ENCODE measurements around the gene TRAK2. TPM values are rescaled to one million over a fixed set of nuclear protein-coding genes. Genes with fewer than 3 reads are reported as not detected.

TRAK2 gene
- total and polyA plus RNA-seq, 9 of the 15 experiments (the other 6 are each of a cell fraction or from before 2014, with no cell fraction given), result 3.4 to 10.4 (median 7.3) TPM

DNA sequence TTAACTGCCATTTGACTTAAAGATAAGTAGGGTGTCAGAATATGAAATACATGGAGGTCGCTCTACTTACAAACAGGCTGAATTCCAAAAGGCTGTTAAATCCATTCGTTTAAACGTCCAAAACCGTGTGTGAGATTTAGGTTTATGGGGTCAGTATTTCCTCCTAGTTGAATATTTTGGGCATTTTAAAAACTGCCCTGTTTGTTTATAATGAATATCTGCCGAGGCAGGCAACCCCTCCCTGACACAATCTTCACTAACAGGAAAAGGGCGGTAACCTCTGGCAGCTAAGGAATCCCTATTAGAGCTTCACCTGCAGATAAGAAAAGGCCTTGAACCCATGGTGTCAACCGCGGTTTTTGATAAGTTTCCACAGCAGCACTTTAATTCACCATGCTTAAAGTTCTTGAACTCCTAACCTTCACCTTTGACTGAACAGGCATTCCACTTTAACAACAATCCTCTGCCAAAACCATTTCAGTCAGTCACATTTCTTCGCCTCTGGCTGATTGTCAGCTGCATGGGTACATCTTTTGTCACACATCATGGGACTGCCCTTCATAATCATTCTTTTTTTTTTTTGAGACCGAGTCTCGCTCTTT is 17.8 kb downstream of the TRAK2 start (continued):
- peak; percentile 95 for TF ChIP-seq TEAD4 (IDR thresholded peaks at IDR 0.05; ENCODE audit: low read length)
- no peak for TF ChIP-seq TEAD4 (CRISPR knock-in tag; IDR thresholded peaks at IDR 0.05; ENCODE audit: borderline replicate concordance)
- no peak for TF ChIP-seq PTBP1 (IDR thresholded peaks at IDR 0.05; ENCODE audit: low read depth, low read length)
- TF ChIP-seq SOX6 (IDR thresholded peaks at IDR 0.05), result peak; percentile 86
- no peak for TF ChIP-seq CC2D1A (IDR thresholded peaks at IDR 0.05)
- peak in 1 of 2 experiments; percentile 72; a peak in 2 of 4 replicates for TF ChIP-seq TBL1XR1 (IDR thresholded peaks at IDR 0.05; ENCODE audit: low read length in 2 of 2)
- 0 out of 2 replicates have a peak, but pooled peaks have one; percentile 18 for TF ChIP-seq SMAD4 (CRISPR knock-in tag; conservative IDR thresholded peaks at IDR 0.05)
- TF ChIP-seq DPF2 (IDR thresholded peaks at IDR 0.05), result peak; percentile 85
- TF ChIP-seq L3MBTL2 (IDR thresholded peaks at IDR 0.05), result peak; percentile 31; the same call in 1 of the 2 replicates
- TF ChIP-seq ZC3H11A (IDR thresholded peaks at IDR 0.05; ENCODE audit: low read depth, low read length), result no peak
- no peak for TF ChIP-seq PCBP1 (IDR thresholded peaks at IDR 0.05; ENCODE audit: low read depth, low read length, poor library complexity, severe bottlenecking)
- peak; percentile 80 for TF ChIP-seq SMARCA4 (IDR thresholded peaks at IDR 0.05)
- TF ChIP-seq HDAC3 (IDR thresholded peaks at IDR 0.05; ENCODE audit: borderline replicate concordance, partially characterized antibody), result peak; percentile 57
- peak; percentile 94 for TF ChIP-seq CBFA2T3 (IDR thresholded peaks at IDR 0.05)
- TF ChIP-seq, protein P1, sequence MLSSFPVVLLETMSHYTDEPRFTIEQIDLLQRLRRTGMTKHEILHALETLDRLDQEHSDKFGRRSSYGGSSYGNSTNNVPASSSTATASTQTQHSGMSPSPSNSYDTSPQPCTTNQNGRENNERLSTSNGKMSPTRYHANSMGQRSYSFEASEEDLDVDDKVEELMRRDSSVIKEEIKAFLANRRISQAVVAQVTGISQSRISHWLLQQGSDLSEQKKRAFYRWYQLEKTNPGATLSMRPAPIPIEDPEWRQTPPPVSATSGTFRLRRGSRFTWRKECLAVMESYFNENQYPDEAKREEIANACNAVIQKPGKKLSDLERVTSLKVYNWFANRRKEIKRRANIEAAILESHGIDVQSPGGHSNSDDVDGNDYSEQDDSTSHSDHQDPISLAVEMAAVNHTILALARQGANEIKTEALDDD (IDR thresholded peaks at IDR 0.05), result peak; percentile 44; the same call in 1 of the 2 replicates
- peak; percentile 48 for TF ChIP-seq CXXC5 (CRISPR knock-in tag; IDR thresholded peaks at IDR 0.05)
- peak in 1 of 2 experiments; percentile 80; a peak in 1 of 4 replicates for TF ChIP-seq TEAD1 (CRISPR knock-in tag; IDR thresholded peaks at IDR 0.05)
- no peak for TF ChIP-seq IFI16 (CRISPR knock-in tag; IDR thresholded peaks at IDR 0.05)
- no peak for TF ChIP-seq SMARCB1 (IDR thresholded peaks at IDR 0.05; ENCODE audit: insufficient read length, low read depth)
- TF ChIP-seq ZSCAN32 (CRISPR knock-in tag; IDR thresholded peaks at IDR 0.05), result no peak
- TF ChIP-seq HDAC2 (IDR thresholded peaks at IDR 0.05), result peak; percentile 77; the same call in 1 of the 2 replicates
- TF ChIP-seq, protein P2, sequence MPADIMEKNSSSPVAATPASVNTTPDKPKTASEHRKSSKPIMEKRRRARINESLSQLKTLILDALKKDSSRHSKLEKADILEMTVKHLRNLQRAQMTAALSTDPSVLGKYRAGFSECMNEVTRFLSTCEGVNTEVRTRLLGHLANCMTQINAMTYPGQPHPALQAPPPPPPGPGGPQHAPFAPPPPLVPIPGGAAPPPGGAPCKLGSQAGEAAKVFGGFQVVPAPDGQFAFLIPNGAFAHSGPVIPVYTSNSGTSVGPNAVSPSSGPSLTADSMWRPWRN (IDR thresholded peaks at IDR 0.05; ENCODE audit: low read depth), result peak; percentile 67; the same call in 1 of the 2 replicates
- no peak for TF ChIP-seq ZNF561 (CRISPR knock-in tag; conservative IDR thresholded peaks at IDR 0.05)
- peak; percentile 36; the same call in 1 of the 2 replicates for TF ChIP-seq NFATC3 (IDR thresholded peaks at IDR 0.05)
- no peak for TF ChIP-seq SREBF2 (CRISPR knock-in tag; IDR thresholded peaks at IDR 0.05)
- TF ChIP-seq EP400 (IDR thresholded peaks at IDR 0.05), result 0 out of 2 replicates have a peak, but pooled peaks have one; percentile 14
- TF ChIP-seq RCOR1 (IDR thresholded peaks at IDR 0.05; ENCODE audit: borderline replicate concordance in 1 of 2, low read depth in 2 of 2, low read length in 2 of 2), result peak; percentile 48 to 94; a peak in 3 of 4 replicates
- TF ChIP-seq MTA2 (IDR thresholded peaks at IDR 0.05; ENCODE audit: low read depth), result peak; percentile 58
- TF ChIP-seq, protein P3, sequence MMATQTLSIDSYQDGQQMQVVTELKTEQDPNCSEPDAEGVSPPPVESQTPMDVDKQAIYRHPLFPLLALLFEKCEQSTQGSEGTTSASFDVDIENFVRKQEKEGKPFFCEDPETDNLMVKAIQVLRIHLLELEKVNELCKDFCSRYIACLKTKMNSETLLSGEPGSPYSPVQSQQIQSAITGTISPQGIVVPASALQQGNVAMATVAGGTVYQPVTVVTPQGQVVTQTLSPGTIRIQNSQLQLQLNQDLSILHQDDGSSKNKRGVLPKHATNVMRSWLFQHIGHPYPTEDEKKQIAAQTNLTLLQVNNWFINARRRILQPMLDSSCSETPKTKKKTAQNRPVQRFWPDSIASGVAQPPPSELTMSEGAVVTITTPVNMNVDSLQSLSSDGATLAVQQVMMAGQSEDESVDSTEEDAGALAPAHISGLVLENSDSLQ (IDR thresholded peaks at IDR 0.05), result peak; percentile 63
- TF ChIP-seq KLF16 (IDR thresholded peaks at IDR 0.05), result peak; percentile 89
- no peak for TF ChIP-seq ZNF57 (CRISPR knock-in tag; IDR thresholded peaks at IDR 0.05)

Data from K562 (cell line).